Trophoblast cell (in vitro differentiated cells and primary cell): Measurements from ENCODE around the gene HCN1.
"Not testable (repeated sequence)": the region's sequence is repeated elsewhere in the genome, so short reads cannot be mapped to it uniquely, and the experiment has no call there.

Experiments used
- DNase-seq, 2 donors: peaks; one replicate each; pipeline ENCODE4 v3.0.0-alpha.2; 2016
- H2AFZ ChIP-seq: 2 replicates; pipeline ENCODE4 v1.6.1; 2013; ENCODE audit warnings: low read length, moderate library complexity, mild to moderate bottlenecking; ENCODE audit not compliant: insufficient read depth, poor library complexity
- H2AK5ac ChIP-seq: 2 replicates; pipeline ENCODE4 v1.6.1; 2013; ENCODE audit warnings: mild to moderate bottlenecking, low read length
- H2BK120ac ChIP-seq: 2 replicates; pipeline ENCODE4 v1.6.1; 2013; ENCODE audit warnings: low read length, mild to moderate bottlenecking, moderate library complexity; ENCODE audit not compliant: insufficient read depth, poor library complexity
- H2BK12ac ChIP-seq: 2 replicates; pipeline ENCODE4 v1.6.1; 2013; ENCODE audit warnings: mild to moderate bottlenecking, low read length, moderate library complexity
- H2BK5ac ChIP-seq: 2 replicates; pipeline ENCODE4 v1.6.1; 2013; ENCODE audit warnings: low read length, low read depth, moderate library complexity, mild to moderate bottlenecking; ENCODE audit not compliant: poor library complexity
- H3K14ac ChIP-seq: 2 replicates; pipeline ENCODE4 v1.6.1; 2013; ENCODE audit warnings: mild to moderate bottlenecking, low read length
- H3K18ac ChIP-seq: 2 replicates; pipeline ENCODE4 v1.6.1; 2013; ENCODE audit warnings: mild to moderate bottlenecking, low read length
- H3K23ac ChIP-seq: 2 replicates; pipeline ENCODE4 v1.6.1; 2013; ENCODE audit warnings: low read length
- H3K27ac ChIP-seq: 2 replicates; pipeline ENCODE4 v1.5.1; 2013; ENCODE audit warnings: low read depth, mild to moderate bottlenecking, inconsistent platforms, low read length, moderate library complexity
- H3K27me3 ChIP-seq: 2 replicates; pipeline ENCODE4 v1.6.1; 2013; ENCODE audit warnings: inconsistent platforms, mild to moderate bottlenecking, low read length, moderate library complexity; ENCODE audit not compliant: insufficient read depth
- H3K36me3 ChIP-seq, 2 experiments: 1 replicate in 1 of 2; 2 replicates in 1 of 2; pipeline ENCODE4 v1.6.1; 2013; ENCODE audit warnings: low read length in 2 of 2, mild to moderate bottlenecking in 2 of 2, moderate library complexity in 1 of 2; ENCODE audit not compliant: insufficient read depth in 2 of 2, control insufficient read depth in 1 of 2
- H3K4ac ChIP-seq: 2 replicates; pipeline ENCODE4 v1.6.1; 2013; ENCODE audit warnings: low read depth, mild to moderate bottlenecking, low read length, moderate library complexity
- H3K4me1 ChIP-seq, 2 experiments: 1 replicate in 1 of 2; 2 replicates in 1 of 2; pipeline ENCODE4 v1.6.1; 2013; ENCODE audit warnings: low read length in 2 of 2, mild to moderate bottlenecking in 2 of 2, moderate library complexity in 1 of 2; ENCODE audit not compliant: insufficient read depth in 2 of 2, control insufficient read depth in 1 of 2
- H3K4me2 ChIP-seq: 2 replicates; pipeline ENCODE4 v1.6.1; 2013; ENCODE audit warnings: inconsistent platforms, mild to moderate bottlenecking, low read length, moderate library complexity
- H3K4me3 ChIP-seq: 2 replicates; pipeline ENCODE4 v1.5.1; 2013; ENCODE audit warnings: mild to moderate bottlenecking, low read depth, low read length, inconsistent platforms
- H3K79me1 ChIP-seq: one replicate; pipeline ENCODE4 v1.6.1; 2013; ENCODE audit warnings: low read length
- H3K79me2 ChIP-seq: 2 replicates; pipeline ENCODE4 v1.6.1; 2013; ENCODE audit warnings: low read length, mild to moderate bottlenecking; ENCODE audit not compliant: control insufficient read depth, insufficient read depth, poor library complexity
- H3K9ac ChIP-seq: 2 replicates; pipeline ENCODE4 v1.6.1; 2013; ENCODE audit warnings: mild to moderate bottlenecking, low read length
- H3K9me3 ChIP-seq: 2 replicates; pipeline ENCODE4 v1.6.1; 2013; ENCODE audit warnings: low read depth, mild to moderate bottlenecking, control low read depth, inconsistent platforms, low read length; ENCODE audit not compliant: insufficient read depth
- H4K12ac ChIP-seq: 2 replicates; pipeline ENCODE4 v1.6.1; 2013; ENCODE audit warnings: low read depth, mild to moderate bottlenecking, low read length, moderate library complexity
- H4K8ac ChIP-seq: 2 replicates; pipeline ENCODE4 v1.6.1; 2013; ENCODE audit warnings: low read depth, mild to moderate bottlenecking, low read length, moderate library complexity
- H4K91ac ChIP-seq: one replicate; pipeline ENCODE4 v1.6.1; 2013; ENCODE audit warnings: low read depth, mild to moderate bottlenecking, low read length, moderate library complexity
- WGBS: extraction: QIAGEN DNeasy Blood & Tissue Kit; methylation state at CpG from one replicate; pipeline ENCODE4 v1.1.7; 2013; ENCODE audit warnings: missing lambda C conversion rate; ENCODE audit not compliant: insufficient read length, insufficient coverage; ENCODE audit errors: extremely low coverage; 5-methylcytosine and 5-hydroxymethylcytosine counted together

Gene HCN1

DNA sequence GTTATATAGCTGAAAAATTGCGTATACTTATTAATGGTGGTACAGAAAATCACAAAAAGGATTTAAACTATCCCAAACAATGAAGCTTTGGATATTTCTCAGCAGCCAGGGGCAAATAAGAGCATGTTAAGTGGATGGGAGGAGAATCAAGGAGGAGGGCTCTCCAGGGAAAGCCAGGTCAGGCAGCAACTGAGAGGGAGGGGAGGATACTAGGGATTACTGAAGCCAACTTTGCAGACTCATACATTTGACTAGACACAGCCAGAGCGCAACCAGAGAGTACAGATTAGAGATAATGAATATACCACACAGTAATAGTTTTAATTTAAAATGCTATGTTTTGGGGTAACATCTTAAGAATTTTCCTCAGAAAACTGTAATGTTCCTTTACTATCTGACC, 360.2 kb downstream of the HCN1 start:
- Histone ChIP-seq H3K4me2 (no peak overlapping the region), H2BK5ac (no peak overlapping the region), H2AFZ (no peak overlapping the region), H3K9me3 (no peaks in the 10 kb centered on the region), H3K14ac (no peak overlapping the region), H3K4ac (no peak overlapping the region), H4K12ac (no peak overlapping the region), H3K9ac (no peak overlapping the region), H3K18ac (no peak overlapping the region), H3K4me3 (no peak overlapping the region), H2BK120ac (no peak overlapping the region), H2BK12ac (no peak overlapping the region), H3K79me1 (no peaks in the 10 kb centered on the region), H3K36me3 (no peaks in the 10 kb centered on the region), H3K27me3 (no peaks in the 10 kb centered on the region), H3K79me2 (no peaks in the 10 kb centered on the region), H3K4me1 (no peaks in the 10 kb centered on the region), H4K8ac (no peak overlapping the region), H3K23ac (no peak overlapping the region), H4K91ac (no peak overlapping the region), H3K27ac (no peak overlapping the region), H2AK5ac (no peak overlapping the region)
- WGBS, result no CpG with 5 or more reads among the region's 2 CpGs
- no peak for DNase-seq

DNA sequence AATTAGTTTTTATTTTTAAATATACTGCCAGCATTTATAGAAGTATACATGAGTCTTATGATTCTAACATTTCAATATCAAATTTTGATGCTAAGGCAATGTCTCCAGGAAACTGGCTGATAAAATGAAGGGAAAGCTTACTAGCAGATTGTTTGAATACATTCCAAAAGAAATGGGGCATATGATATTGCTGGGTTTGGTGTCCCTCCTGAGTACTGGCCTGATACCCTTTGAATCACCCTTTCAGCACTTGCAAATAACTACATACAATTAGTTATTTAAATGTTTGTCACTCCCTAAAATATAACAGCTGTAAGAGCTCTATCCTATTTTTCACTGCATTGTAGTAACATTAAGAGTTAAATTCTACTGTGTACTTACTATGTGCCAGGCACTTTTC, 360.8 kb downstream of the HCN1 start:
- Histone ChIP-seq H3K4me3 (no peak overlapping the region), H2AK5ac (no peak overlapping the region), H2AFZ (no peak overlapping the region), H3K79me2 (no peaks in the 10 kb centered on the region), H3K4ac (no peak overlapping the region), H3K18ac (no peak overlapping the region), H3K9me3 (no peaks in the 10 kb centered on the region), H4K91ac (no peak overlapping the region), H3K27me3 (no peaks in the 10 kb centered on the region), H3K27ac (no peak overlapping the region), H2BK5ac (no peak overlapping the region), H4K8ac (no peak overlapping the region), H3K23ac (no peak overlapping the region), H2BK120ac (no peak overlapping the region), H3K4me1 (no peaks in the 10 kb centered on the region), H3K4me2 (no peak overlapping the region), H4K12ac (no peak overlapping the region), H3K36me3 (no peaks in the 10 kb centered on the region), H3K9ac (no peak overlapping the region), H3K79me1 (no peaks in the 10 kb centered on the region), H3K14ac (no peak overlapping the region), H2BK12ac (no peak overlapping the region)
- DNase-seq, result no peak

DNA sequence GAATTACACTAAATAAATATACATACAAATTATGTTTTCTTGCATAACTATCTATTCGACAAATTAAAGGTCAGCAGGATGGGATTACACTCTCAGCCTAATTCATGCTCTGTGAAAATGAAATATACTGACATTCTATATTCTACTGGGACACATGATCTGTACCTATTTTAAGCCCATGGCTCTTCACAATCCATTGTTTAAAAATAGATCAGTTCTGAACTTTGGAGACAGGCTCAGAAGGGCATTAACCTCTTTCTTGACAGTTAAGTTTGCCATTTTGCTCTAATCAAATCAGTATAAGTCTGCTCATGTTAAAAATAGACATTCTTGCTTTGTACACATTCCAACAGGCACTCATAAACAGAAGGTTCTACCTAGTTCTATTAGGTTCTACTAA, 361.2 kb downstream of the HCN1 start:
- no peak overlapping the region for H2AFZ ChIP-seq
- no peaks in the 10 kb centered on the region for H3K27me3 ChIP-seq
- no peak overlapping the region for H2BK120ac ChIP-seq
- H2BK12ac ChIP-seq, result no peak overlapping the region
- no peak overlapping the region for H2BK5ac ChIP-seq
- no peak overlapping the region for H3K4me2 ChIP-seq
- no CpG with 5 or more reads among the region's 1 CpG for WGBS
- no peak overlapping the region for H3K4ac ChIP-seq
- H4K8ac ChIP-seq, result no peak overlapping the region
- no peaks in the 10 kb centered on the region for H3K79me1 ChIP-seq
- H4K12ac ChIP-seq, result no peak overlapping the region
- no peak overlapping the region for H4K91ac ChIP-seq
- H3K18ac ChIP-seq, result no peak overlapping the region
- no peaks in the 10 kb centered on the region for H3K79me2 ChIP-seq
- H3K4me1 ChIP-seq, result no peaks in the 10 kb centered on the region
- H3K9ac ChIP-seq, result no peak overlapping the region
- H3K14ac ChIP-seq, result no peak overlapping the region
- no peak for DNase-seq
- H3K4me3 ChIP-seq, result no peak overlapping the region
- no peak overlapping the region for H3K23ac ChIP-seq
- no peak overlapping the region for H2AK5ac ChIP-seq
- H3K9me3 ChIP-seq, result no peaks in the 10 kb centered on the region
- H3K27ac ChIP-seq, result no peak overlapping the region
- no peaks in the 10 kb centered on the region for H3K36me3 ChIP-seq

DNA sequence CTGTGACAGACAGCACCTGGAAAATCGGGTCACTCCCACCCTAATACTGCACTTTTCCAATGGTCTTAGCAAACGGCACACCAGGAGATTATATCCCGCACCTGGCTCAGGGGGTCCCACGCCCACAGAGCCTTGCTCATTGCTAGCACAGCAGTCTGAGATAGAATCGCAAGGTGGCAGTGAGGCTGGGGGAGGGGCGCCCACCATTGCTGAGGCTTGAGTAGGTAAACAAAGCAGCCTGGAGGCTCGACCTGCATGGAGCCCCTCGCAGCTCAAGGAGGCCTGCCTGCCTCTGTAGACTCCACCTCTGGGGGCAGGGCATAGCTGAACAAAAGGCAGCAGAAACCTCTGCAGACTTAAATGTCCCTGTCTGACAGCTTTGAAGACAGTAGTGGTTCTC, 383.6 kb downstream of the HCN1 start:
- not testable (repeated sequence) for H2AK5ac ChIP-seq, H3K23ac ChIP-seq
- no CpG with 5 or more reads among the region's 8 CpGs for WGBS

DNA sequence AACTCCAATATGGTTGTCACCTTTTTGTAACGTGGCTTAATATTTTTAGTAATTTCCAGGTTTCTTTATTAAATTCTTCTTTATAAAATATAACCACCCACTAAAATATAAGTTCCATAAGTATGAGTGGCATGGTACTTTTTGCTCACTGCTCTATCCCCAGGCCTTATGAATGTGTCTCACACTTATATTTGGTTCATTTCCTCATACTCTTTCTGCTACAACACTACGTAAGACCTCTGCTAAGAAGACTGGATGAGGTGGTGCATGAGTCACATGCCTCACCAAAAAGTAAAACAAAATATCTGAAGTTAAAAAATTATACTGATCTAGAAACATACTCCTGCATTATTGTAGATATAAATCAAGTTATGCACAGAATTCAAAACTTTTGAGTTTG, 400.9 kb downstream of the HCN1 start:
- H3K27me3 ChIP-seq, result no peaks in the 10 kb centered on the region
- no peak overlapping the region for H4K91ac ChIP-seq
- H3K79me2 ChIP-seq, result no peaks in the 10 kb centered on the region
- H4K8ac ChIP-seq, result no peak overlapping the region
- no peak overlapping the region for H2BK5ac ChIP-seq
- H4K12ac ChIP-seq, result no peak overlapping the region
- no peak overlapping the region for H2BK12ac ChIP-seq
- no peak overlapping the region for H3K4me3 ChIP-seq
- H2BK120ac ChIP-seq, result no peak overlapping the region
- no peak for DNase-seq
- H3K9ac ChIP-seq, result no peak overlapping the region
- H3K23ac ChIP-seq, result no peak overlapping the region
- WGBS, result no CpG with 5 or more reads among the region's 2 CpGs
- no peak overlapping the region for H3K27ac ChIP-seq
- no peaks in the 10 kb centered on the region for H3K9me3 ChIP-seq
- no peaks in the 10 kb centered on the region for H3K36me3 ChIP-seq
- no peak overlapping the region for H3K4ac ChIP-seq
- no peak overlapping the region for H3K4me2 ChIP-seq
- H3K79me1 ChIP-seq, result no peaks in the 10 kb centered on the region
- H3K14ac ChIP-seq, result no peak overlapping the region
- no peak overlapping the region for H2AK5ac ChIP-seq
- no peak overlapping the region for H2AFZ ChIP-seq
- no peak overlapping the region for H3K18ac ChIP-seq
- no peaks in the 10 kb centered on the region for H3K4me1 ChIP-seq

More for the DNA sequence above, 383.6 kb downstream of the HCN1 start:
- not testable (repeated sequence) for H2AFZ ChIP-seq, H2BK5ac ChIP-seq, H3K27me3 ChIP-seq, H3K4me3 ChIP-seq, H3K14ac ChIP-seq, H3K4me2 ChIP-seq, H3K18ac ChIP-seq, H3K36me3 ChIP-seq, H3K79me1 ChIP-seq, DNase-seq, H4K91ac ChIP-seq, H3K9ac ChIP-seq, H3K79me2 ChIP-seq, H3K4me1 ChIP-seq, H2BK120ac ChIP-seq, H3K4ac ChIP-seq, H4K8ac ChIP-seq, H4K12ac ChIP-seq, H3K27ac ChIP-seq, H3K9me3 ChIP-seq, H2BK12ac ChIP-seq
